HFF-Myc (cell line): ENCODE measurements around the gene ZSCAN9.
A peak's percentile ranks its signal among the peaks of the same experiment; 100 is the strongest.

ENCODE experiments used
- DNase-seq: peaks from one replicate; pipeline ENCODE4 v3.0.0-alpha.2; 2011; ENCODE audit warnings: low read depth; ENCODE audit errors: extremely low read depth
- H3K4me3 ChIP-seq: replicated peaks from 2 replicates; pipeline ENCODE4 v1.5.1; 2011; ENCODE audit warnings: low read depth, mild to moderate bottlenecking, control low read depth, low read length
- TF ChIP-seq, protein P1 (sequence below): IDR thresholded peaks from 2 replicates; pipeline ENCODE4 v1.5.1; 2012; ENCODE audit warnings: mild to moderate bottlenecking, low read depth, low read length, control low read depth; ENCODE audit errors: missing control alignments

ZSCAN9 gene

GRCh38 chr6:28252009-28252975 lies 27.2 kb downstream of the ZSCAN9 start, which contains the start of gene ZKSCAN4:
TSS of gene ZKSCAN4 (minus strand) at chr6:28252269. CDS start at chr6:28251980, 289 bp downstream.
- peak within 1 kb of the TSS; percentile 58 for H3K4me3 ChIP-seq
- TF ChIP-seq, protein P1, sequence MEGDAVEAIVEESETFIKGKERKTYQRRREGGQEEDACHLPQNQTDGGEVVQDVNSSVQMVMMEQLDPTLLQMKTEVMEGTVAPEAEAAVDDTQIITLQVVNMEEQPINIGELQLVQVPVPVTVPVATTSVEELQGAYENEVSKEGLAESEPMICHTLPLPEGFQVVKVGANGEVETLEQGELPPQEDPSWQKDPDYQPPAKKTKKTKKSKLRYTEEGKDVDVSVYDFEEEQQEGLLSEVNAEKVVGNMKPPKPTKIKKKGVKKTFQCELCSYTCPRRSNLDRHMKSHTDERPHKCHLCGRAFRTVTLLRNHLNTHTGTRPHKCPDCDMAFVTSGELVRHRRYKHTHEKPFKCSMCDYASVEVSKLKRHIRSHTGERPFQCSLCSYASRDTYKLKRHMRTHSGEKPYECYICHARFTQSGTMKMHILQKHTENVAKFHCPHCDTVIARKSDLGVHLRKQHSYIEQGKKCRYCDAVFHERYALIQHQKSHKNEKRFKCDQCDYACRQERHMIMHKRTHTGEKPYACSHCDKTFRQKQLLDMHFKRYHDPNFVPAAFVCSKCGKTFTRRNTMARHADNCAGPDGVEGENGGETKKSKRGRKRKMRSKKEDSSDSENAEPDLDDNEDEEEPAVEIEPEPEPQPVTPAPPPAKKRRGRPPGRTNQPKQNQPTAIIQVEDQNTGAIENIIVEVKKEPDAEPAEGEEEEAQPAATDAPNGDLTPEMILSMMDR, result no peak
- peak; percentile 86 for DNase-seq

DNA sequence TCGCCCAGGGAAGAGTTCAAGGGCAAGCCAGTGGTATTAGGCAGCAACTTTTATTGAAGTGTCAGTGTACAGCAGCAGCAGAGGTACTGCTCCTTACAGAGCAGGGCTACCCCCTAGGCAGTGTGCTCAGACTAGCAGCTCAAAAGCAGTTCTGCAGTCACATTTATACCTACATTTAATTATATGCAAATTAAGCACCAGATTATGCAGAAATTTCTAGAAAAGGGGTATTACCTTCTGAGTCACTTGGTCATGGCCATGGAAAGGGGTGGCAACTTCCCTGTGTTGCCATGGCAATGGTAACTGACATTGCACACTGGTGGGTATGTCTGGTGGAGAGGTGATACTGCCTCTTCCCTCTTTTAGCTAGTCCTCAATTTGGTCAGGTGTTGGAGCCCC lies 29.0 kb downstream of the ZSCAN9 start:
- no peak for DNase-seq
- H3K4me3 ChIP-seq, result no peak overlapping the region
- TF ChIP-seq, protein P1, result no peak

DNA sequence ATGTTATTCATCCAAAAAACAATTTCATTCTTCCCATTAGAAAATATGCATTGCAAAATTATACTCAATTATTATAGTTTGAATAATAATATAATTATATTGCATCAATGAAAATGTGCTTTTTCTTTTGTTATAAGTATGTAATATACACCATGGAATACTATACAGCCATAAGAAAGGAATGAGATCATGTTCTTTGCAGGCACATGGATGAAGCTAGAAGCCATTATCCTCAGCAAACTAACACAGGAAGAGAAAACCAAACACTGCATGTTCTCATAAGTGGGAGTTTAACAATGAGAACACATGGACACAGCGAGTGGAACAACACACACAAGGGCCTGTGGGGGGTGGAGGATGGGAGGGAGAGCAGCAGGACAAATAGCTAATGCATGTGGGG lies 32.0 kb downstream of the ZSCAN9 start:
- no peak for DNase-seq
- TF ChIP-seq, protein P1, result no peak
- H3K4me3 ChIP-seq, result no peak overlapping the region

DNA sequence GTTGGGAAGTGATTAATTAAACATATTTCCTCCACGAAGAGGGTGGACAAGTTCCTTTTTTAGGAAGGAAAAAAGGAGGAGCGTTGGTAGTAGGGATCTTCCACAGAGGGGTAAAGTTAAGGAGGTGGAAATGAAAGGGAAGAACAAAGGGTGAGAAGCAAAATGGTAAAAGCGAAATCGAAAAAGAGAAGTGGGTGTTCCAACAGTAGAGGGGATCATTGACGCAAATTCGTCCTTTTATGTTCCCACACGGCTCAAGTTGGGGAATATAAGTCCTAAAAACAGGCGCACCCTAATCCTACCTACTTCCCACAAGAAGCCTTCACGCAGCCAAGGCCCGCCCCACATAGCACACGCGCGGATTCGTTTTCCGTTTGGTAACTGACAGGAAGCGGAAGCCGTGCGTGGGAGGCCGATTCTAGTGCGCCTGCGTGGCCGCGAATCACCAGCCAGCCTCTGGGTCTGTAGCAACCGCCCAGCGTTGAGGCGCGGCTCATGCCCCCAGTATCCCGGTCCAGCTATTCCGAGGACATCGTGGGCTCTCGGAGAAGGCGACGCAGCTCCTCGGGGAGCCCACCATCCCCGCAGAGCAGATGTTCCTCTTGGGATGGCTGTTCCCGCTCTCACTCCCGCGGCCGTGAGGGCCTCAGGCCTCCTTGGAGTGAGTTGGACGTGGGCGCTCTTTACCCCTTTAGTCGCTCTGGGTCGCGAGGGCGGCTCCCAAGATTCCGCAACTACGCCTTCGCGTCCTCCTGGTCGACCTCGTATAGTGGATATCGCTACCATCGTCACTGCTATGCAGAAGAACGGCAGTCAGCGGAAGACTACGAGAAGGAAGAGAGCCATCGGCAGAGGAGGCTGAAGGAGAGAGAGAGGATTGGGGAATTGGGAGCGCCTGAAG lies 34.1 kb downstream of the ZSCAN9 start, which contains the start of gene NKAPL:
Gene NKAPL (plus strand): TSS at position 421 of the 901 bp plus-strand sequence. CDS start 75 bp downstream, at position 496.
- no peak for DNase-seq
- TF ChIP-seq, protein P1, result no peak

DNA sequence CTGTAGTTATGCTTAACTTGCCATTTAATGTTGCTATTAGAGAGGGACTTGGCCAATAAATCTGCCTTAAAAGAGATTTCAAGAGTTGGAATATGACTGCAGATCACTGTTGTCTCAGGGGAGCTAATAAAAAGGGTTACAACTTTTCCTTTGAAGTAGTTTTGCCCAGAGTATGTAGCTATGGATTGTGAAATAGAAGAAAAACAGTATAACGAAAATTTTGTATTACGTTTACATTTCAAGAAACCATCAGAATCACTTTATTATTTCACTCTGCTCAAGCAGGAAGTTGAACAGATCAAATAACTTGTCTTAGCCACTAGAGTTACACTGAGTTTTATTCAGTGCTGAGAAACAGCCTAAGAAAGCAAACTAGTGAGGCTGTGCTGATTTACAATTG lies 38.8 kb downstream of the ZSCAN9 start:
- DNase-seq, result no peak
- TF ChIP-seq, protein P1, result no peak
- no peak overlapping the region for H3K4me3 ChIP-seq

More for the DNA sequence above, 34.1 kb downstream of the ZSCAN9 start, which contains the start of gene NKAPL:
- H3K4me3 ChIP-seq, result no peak within 1 kb of the TSS

DNA sequence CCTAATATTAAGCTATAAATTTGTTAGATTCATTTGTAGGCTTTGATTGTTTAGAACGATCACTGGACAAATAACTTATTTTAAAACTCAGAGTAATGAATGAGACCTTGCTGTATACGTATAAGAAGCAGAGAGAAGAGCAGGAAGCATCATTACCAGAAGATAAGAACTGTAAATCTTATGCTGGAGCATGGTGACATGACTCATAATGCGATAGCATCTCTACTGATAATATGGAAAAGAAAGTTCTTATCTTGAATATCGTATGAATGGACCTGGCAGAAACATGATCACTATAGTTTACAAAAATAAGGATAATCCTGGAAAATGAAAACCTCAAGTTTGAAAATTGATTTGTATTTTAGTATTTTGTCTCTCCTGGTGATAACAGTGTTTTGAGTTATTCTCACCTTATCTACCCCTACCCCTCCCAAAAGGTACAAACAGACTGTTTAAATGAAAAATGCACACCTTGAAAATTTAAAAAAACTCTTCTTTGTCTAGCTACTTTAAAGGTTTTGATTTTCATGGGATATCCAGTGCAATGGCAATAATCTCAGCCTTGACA lies 39.8 kb downstream of the ZSCAN9 start:
- no peak for DNase-seq
- H3K4me3 ChIP-seq, result no peak overlapping the region
- TF ChIP-seq, protein P1, result no peak
